Measurements from ENCODE around the gene RUSF1.
A peak's percentile ranks its signal among the peaks of the same experiment; 100 is the strongest.

The RUSF1 gene

DNA sequence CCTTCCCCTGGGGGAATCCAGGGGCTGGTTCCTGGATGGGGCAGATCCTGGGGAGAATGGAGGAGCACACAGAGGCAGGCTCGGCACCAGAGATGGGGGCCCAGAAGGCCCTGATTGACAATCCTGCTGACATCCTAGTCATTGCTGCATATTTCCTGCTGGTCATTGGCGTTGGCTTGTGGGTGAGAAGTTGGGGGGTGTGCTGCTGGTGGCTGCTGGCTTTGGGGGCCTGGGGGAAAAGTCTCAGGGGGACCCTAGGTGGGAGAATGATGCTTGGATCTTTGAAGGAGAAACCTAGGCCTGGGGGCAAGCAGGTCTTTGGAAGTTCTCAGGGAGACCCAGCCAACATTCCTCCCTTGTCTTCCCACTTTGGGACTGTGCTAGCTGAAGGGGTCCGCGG, 25.1 kb downstream of the RUSF1 start, which contains the start of gene SLC5A2:
TSS of gene SLC5A2 (plus strand) at position 43 of the 400 bp plus-strand sequence. CDS start at position 57, 14 bp downstream.
- TF ChIP-seq, protein P1, sequence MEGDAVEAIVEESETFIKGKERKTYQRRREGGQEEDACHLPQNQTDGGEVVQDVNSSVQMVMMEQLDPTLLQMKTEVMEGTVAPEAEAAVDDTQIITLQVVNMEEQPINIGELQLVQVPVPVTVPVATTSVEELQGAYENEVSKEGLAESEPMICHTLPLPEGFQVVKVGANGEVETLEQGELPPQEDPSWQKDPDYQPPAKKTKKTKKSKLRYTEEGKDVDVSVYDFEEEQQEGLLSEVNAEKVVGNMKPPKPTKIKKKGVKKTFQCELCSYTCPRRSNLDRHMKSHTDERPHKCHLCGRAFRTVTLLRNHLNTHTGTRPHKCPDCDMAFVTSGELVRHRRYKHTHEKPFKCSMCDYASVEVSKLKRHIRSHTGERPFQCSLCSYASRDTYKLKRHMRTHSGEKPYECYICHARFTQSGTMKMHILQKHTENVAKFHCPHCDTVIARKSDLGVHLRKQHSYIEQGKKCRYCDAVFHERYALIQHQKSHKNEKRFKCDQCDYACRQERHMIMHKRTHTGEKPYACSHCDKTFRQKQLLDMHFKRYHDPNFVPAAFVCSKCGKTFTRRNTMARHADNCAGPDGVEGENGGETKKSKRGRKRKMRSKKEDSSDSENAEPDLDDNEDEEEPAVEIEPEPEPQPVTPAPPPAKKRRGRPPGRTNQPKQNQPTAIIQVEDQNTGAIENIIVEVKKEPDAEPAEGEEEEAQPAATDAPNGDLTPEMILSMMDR (conservative IDR thresholded peaks at IDR 0.05) = no peak
- H3K27ac ChIP-seq = no peak within 1 kb of the TSS

DNA sequence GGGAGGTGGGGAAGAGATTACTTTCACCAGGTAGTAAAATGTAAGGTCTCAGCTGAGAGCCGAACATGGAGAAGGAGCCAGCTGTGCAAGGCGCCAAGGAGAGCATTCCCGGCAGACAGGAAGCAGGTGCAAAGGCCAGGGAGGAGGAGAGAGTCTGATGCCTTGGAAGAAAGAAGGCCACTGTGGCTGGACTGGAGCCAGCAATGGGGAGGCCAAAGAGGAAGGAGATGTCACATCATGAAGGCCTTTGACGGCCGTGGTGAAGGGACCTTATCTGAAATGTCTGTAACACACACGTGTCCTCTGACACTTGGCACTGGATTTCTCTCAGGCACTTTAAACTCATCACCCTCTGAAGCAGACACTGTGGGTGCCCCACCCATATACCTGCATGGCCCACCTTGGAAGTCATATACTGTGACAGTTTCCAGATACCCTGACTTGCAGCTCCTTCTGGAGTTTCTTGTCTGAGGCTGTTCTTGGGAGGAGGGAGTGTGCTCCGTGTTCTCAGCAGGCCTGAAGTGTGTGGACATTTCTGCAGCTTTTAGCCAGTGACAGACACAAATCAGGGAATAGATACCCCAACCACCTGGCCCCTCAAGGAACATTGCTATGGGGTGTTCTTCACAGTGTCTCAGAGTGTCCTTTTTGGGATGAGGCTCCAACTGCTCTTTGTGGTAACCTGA, 27.2 kb downstream of the RUSF1 start:
- TF ChIP-seq, protein P1 (conservative IDR thresholded peaks at IDR 0.05) = no peak

DNA sequence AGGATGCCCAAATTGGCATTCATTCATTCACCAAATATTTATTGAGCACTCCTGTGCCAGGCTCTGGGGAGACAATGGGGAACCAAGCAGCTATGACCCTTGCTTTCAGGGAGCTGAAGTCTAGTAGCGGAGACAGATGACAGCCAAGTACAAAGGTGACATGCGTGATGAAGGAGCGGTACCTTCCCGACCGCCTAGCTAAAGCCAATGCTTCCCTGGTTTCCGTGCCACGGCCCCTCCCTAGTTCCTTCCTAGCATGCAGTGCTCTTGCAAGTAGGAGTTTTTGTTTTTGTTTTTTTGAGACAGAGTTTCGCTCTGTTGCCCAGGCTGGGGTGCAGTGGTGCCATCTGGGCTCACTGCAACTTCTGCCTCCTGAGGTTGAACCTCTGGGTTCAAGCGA, 28.4 kb downstream of the RUSF1 start:
- TF ChIP-seq, protein P1 (conservative IDR thresholded peaks at IDR 0.05) = no peak
- H3K27ac ChIP-seq = no peak overlapping the region

More for the DNA sequence above, 27.2 kb downstream of the RUSF1 start:
- H3K27ac ChIP-seq = no peak overlapping the region

DNA sequence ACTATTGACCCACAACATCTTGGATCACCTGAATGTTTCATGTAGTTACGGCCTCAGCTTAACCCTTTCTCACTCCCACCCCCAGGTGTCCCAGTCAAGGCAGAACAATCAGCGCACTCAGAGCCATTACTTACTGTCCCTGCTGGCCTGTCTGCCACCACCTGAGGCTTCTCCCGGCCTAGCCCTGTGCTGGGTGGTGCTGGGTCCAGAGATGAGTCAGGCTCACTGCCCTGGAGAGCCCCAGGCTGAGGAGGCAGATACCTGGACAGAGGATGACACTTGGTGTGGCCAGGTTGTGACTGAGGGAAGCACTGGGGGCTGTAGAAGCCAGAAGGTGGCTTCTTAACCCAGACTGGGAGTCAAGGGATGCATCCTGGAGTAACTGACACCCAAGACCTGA, 29.2 kb downstream of the RUSF1 start:
- TF ChIP-seq, protein P1 (conservative IDR thresholded peaks at IDR 0.05) = no peak
- H3K27ac ChIP-seq = no peak overlapping the region

DNA sequence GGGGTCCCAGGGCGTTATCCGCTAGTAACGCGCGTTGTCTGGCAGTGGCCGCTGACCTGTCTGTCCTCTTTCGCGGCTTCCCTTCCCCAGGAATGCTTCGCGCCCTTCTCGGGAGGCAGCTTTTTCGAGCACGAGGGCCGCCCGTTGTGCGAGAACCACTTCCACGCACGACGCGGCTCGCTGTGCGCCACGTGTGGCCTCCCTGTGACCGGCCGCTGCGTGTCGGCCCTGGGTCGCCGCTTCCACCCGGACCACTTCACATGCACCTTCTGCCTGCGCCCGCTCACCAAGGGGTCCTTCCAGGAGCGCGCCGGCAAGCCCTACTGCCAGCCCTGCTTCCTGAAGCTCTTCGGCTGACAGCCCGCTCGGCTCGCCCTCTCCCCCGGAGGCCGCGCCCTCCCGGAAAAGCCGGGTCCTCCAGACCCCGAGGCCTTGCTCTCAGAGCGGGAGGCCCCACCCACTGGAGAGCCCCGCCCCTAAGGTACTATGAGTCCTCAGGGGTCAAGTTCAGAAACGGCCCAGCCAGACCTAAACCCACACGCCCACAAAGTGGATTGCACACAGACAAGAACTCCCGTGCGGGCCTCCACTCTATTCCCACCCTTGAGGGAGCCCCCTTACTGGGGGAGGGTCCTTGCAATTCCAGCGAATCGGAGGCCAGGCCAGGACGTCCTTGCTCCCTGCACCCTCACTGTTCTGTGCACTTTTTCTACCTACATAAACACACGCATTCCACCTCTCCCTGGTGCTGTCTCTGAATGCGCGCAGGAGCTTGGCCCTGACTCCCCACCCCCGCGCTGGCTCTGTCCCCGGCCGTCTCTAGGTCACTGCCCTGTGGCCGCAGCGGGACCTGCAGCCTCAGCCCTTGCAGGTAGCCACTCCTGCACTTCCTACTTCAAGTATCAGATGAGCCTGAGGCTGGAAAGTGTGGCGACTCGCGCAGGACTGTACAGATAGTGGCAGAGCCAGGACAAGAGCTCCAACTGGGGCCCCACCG, 30.7 kb downstream of the RUSF1 start:
- TF ChIP-seq, protein P1 (conservative IDR thresholded peaks at IDR 0.05) = peak; percentile 54
- peak overlapping the region; percentile 16; the same call in 1 of the 2 replicates for H3K27ac ChIP-seq

DNA sequence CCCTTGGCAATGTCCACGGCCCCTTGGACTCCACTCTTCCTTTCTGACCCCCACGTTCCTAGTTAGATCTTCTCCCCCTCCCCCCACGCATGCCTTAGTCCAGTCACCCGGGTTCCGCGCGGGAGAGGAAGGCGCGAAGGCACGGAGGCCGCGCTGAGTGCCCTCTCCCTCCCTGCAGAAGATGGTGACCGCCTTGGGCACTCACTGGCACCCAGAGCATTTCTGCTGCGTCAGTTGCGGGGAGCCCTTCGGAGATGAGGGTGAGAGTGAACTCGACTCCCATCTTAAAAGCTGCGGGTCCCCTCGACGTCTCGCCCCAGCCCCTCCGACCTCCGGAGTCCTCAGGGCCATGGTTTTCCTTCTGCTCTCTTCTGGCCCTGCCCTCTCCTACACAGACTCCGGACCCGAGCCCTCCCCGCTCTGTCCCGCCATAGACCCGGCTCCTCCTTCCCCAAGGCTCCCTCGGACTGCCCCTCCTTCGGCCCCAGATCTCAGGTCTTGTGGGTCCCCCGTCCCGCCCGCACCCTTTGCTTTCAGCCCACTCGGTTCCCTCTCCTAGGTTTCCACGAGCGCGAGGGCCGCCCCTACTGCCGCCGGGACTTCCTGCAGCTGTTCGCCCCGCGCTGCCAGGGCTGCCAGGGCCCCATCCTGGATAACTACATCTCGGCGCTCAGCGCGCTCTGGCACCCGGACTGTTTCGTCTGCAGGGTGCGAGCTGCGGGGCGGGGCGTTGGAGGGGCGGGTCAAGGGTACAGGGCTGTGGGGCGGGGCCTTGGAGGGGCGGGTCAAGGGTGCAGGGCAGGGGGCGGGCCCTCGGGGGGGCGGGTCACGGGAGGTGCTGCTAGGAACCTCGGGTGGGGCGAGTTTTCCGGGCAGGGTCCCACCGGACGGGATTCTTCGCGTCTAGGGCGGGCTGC, 31.6 kb downstream of the RUSF1 start:
- no peak overlapping the region for H3K27ac ChIP-seq
- TF ChIP-seq, protein P1 (conservative IDR thresholded peaks at IDR 0.05) = no peak

Measured in VCaP (cell line).